GM12875 (cell line): ENCODE measurements around the gene PATZ1.

Experiments
- H3K4me3 ChIP-seq: one replicate; pipeline ENCODE4 v1.5.1; 2011; ENCODE audit warnings: low read depth, low read length, control low read depth
- TF ChIP-seq, protein P1 (sequence below): IDR thresholded peaks from 2 replicates; pipeline ENCODE4 v1.5.1; 2011; ENCODE audit warnings: low read depth, mild to moderate bottlenecking, control low read depth, inconsistent platforms, low read length, moderate library complexity, borderline replicate concordance; ENCODE audit not compliant: insufficient read depth

The PATZ1 gene

DNA sequence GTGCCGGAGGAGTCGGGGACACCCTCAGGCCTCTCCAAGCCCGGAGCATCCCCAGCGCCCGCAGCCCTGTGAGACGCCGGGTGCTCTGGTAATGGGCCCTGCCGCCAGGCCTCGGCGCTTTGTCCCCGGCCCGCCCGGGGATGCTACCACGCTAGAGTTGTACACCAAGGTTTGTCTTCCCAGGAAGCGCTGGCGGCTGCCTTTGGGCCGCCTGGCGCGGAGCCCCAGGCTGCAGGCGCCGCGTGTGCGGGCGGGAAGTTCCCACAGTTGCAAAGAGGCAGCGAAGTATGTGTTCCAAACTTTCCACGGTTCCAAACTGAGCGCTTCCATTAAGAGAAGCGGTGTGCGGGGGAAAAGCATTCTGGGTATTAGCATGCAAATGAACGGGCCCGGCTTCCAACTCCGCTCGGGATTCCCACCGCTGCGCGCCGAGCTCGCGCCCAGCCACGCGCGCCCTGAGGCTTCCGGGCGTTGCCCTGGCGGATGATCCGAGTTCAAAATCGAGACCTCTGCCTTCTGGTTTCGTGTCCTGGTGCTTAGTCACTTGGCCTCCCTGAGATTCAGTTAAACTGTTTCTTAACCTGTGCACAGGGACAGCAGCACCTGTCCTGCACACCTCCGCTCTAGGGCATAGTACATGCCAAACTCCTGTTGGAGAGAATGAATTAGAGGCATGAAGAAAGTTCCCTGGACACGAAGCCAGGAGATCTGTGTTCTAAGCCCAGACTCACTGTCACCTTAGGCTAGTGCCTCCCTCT lies 1.3 kb upstream of the PATZ1 start:
- H3K4me3 ChIP-seq = peak overlapping the region; percentile 82
- TF ChIP-seq, protein P1, sequence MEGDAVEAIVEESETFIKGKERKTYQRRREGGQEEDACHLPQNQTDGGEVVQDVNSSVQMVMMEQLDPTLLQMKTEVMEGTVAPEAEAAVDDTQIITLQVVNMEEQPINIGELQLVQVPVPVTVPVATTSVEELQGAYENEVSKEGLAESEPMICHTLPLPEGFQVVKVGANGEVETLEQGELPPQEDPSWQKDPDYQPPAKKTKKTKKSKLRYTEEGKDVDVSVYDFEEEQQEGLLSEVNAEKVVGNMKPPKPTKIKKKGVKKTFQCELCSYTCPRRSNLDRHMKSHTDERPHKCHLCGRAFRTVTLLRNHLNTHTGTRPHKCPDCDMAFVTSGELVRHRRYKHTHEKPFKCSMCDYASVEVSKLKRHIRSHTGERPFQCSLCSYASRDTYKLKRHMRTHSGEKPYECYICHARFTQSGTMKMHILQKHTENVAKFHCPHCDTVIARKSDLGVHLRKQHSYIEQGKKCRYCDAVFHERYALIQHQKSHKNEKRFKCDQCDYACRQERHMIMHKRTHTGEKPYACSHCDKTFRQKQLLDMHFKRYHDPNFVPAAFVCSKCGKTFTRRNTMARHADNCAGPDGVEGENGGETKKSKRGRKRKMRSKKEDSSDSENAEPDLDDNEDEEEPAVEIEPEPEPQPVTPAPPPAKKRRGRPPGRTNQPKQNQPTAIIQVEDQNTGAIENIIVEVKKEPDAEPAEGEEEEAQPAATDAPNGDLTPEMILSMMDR = no peak

DNA sequence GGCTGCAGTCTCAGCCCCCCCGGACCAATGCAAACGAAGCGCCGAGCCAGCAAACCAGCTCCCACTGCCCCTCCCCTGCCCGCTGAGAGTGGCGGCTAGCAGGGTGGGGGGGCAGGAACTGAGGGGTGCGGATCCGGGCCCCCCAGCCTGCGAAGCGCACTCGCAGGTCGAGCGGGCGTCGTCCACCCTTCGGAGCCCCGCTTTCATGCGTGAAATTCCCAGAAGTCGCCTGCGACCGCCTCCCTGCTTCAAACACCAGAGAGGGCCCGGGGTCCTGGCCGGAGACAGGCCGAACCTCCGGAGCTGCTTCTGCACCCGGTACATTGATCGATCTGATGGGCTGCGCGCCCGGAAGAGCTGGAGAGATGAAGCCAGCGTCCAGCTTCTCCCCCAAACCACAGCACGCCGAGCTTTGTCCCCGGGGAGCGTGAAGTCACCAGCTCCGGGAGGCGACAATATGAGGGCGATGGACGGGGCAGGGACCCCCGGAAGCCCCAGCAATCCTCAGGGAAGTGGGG lies 646 bp upstream of the PATZ1 start:
- TF ChIP-seq, protein P1 = no peak
- peak overlapping the region; percentile 82 for H3K4me3 ChIP-seq

DNA sequence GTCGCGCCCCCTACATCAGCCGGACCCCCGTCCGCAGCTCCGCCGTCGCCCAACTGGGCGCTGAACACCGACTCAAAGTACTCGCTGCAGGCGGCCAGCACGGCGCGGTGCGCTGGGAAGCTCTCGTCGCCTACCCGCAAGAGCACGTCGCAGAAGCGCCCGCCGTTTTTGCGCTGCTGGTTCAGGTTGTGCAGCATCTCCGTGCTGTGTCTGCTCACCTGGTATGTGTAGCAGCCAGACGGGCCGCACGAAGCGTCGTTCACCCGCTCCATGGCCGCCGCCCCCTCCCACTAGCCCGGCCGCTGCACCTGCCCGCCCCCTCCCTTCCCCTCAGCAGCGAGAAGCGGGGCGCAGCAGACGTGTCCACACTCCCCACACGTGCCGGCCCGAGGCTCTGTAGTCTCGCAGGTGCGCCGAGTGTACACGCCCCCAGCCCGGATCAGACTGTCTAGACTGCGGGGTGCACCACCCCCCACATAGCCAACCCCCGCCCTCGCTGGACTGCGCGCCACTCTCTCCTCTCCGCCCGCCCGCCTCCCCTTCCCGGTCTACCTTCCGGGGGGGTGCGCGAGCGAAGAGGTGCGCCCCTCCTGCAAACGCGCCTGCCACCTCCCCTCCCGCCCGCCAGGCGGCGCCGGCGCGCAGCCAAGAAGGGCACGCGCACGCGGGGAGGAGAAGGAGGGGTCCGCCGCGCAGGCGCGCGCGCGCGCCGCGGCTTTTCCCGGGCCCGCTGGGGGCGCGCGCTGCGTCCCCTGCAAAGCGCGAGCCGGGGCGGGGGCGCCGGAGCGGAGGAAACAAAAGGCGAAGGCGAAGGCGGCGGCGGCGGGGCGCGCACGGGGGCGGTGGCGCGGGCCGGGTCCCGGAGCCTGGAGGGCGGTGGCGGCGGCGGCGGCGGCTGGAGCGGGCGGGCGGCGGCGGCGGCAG lies 553 bp downstream of the PATZ1 start:
- TF ChIP-seq, protein P1 = peak; percentile 98
- peak overlapping the region; percentile 71 for H3K4me3 ChIP-seq

DNA sequence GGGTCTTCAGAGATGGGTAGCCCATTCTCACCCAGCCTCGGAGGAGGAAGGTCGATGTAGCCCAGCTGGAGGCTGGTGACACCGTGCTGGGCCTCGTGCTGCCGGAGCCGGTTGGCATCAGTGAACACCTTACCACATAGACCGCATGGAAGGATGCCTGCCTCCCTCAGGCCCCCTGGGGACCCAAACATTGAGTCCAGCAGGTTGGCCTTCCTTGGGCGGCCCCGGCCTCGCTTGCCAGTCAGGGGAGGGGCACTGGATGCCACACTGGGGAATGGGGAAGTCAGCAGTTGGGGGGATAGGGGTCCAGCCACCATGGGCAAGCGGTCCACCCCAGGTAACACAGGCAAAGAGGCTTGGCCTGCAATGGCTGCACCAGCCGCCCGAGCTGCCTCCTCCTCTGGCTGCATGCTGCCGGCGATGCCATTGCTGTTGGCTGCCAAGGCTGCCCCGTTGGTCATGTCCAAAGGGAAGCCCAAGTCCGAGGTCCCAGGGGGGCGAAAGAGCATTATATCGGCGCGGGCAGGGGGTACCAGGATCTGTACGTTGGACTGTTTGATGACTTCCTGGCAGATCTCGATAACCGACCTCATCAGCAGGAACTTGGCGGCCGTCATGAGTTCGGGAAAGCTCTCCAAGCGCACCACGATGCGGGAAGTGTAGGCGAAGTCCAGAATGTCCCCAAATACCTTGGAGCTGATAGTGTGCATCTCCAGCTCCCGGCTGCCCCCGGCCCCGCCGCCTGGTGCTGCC lies 1.4 kb downstream of the PATZ1 start:
- peak overlapping the region; percentile 63 for H3K4me3 ChIP-seq
- TF ChIP-seq, protein P1 = no peak

DNA sequence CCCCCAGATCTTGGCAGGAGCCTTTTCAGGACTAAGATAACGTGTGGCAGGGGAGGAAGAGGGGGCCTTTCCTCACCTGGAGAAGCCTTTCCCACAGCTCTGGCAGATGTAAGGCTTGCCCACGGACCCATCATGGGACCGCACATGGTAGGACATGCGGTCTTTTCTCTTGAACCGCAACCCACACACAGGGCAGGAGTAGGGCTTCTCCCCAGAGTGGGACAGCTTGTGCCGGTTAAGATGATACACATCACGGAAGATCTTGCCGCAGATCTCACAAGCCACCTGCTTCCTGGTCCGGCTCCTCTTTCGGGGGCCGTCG lies 1.9 kb downstream of the PATZ1 start:
- peak overlapping the region; percentile 63 for H3K4me3 ChIP-seq
- TF ChIP-seq, protein P1 = no peak

DNA sequence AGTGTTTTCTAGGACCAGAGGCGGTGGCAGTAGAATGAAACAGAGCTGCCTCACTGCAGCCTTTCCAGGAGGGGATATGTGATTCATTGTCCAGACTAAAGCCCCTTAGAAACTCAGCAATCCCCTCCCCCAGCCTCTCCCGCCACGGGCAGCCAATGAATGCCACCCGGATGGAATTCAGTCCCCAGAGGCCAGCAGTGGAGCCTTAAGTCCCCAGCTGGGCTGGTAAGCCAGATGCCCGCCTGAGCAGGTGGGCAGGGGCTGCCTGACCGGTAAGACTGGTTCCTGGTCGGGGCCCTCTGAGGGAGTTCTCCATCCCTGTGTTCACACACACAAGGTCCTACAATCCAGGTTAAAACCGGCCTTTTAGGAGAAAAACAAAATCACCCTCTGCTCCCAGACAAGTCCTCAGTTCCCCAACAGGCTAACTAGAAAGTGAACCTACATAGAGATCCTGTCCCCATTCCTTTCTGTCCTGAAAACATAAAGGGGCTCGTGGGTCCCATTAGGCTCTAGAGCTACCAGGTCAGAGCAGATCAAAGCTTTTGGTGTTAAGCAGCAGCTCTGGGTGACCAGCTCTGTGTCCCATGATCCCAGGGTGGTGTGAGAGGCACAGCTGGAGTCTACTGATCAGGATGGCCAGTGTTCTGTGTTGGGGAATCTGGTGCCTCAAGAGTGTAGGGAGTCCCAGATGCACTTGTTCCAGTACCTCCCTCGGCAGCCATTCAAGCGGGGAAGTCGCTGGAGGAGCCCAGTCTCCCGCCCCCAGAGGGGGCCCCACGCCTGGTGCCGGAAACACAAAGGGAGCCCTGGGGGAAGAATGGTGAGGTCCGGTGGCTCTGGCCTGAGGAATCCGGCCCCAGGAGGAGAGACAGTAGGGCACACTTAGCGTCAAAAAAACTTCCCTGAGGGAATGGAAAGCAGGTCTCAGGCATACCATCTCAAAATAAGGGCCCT lies 2.6 kb downstream of the PATZ1 start:
- TF ChIP-seq, protein P1 = no peak
- H3K4me3 ChIP-seq = peak overlapping the region; percentile 63
